CD4-positive, alpha-beta T cell (primary cell): ENCODE data around the gene TTC28. TPM values are rescaled to one million over a fixed set of nuclear protein-coding genes. Genes with fewer than 3 reads are reported as not detected.
A peak's percentile ranks its signal among the peaks of the same experiment; 100 is the strongest.

Experiments used
- ATAC-seq: fragments of 200-7000 bp; cut with Tn5 transposase; one replicate; pipeline ENCODE4 v1.10.0; 2022; ENCODE audit warnings: mild to moderate bottlenecking; ENCODE audit not compliant: poor library complexity
- CTCF ChIA-PET: fragments of 350-600 bp; sonication (Branson Sonifier 250); formaldehyde crosslinking; loops from one replicate; lab custom pipeline; 2021; ENCODE audit warnings: antibody characterized with exemption, inconsistent platforms; lab: Charles Lee
- POLR2A ChIA-PET: fragments of 350-600 bp; sonication (Branson Sonifier 250); formaldehyde crosslinking; loops from one replicate; lab custom pipeline; 2021; ENCODE audit warnings: antibody characterized with exemption, inconsistent platforms; lab: Charles Lee
- DNase-seq, 14 experiments: peaks; one replicate each; pipeline ENCODE4 v3.0.0-alpha.2; 2013 to 2020; ENCODE audit warnings: mixed read lengths in 2 of 14
- H3K27ac ChIP-seq, 2 donors: one replicate each; pipeline versions ENCODE4 v1.5.1 to v1.7.0; 2013; ENCODE audit warnings: low read length in 2 of 2, low read depth in 1 of 2, mild to moderate bottlenecking in 1 of 2
- H3K27me3 ChIP-seq, 2 experiments: 1 replicate in 1 of 2; 2 replicates in 1 of 2; pipeline versions ENCODE4 v1.6.1 to v1.7.0; 2013; ENCODE audit warnings: low read length in 2 of 2, control low read depth in 1 of 2, mild to moderate bottlenecking in 1 of 2, moderate library complexity in 1 of 2; ENCODE audit not compliant: insufficient read depth in 2 of 2, control insufficient read depth in 1 of 2
- H3K36me3 ChIP-seq: one replicate; pipeline ENCODE4 v1.6.1; 2013; ENCODE audit warnings: low read length, control low read depth; ENCODE audit not compliant: insufficient read depth
- H3K4me1 ChIP-seq: one replicate; pipeline ENCODE4 v1.6.1; 2013; ENCODE audit warnings: low read length, control low read depth; ENCODE audit not compliant: insufficient read depth
- H3K4me3 ChIP-seq: one replicate; pipeline ENCODE4 v1.5.1; 2013; ENCODE audit warnings: mild to moderate bottlenecking, low read length, moderate library complexity
- H3K9me3 ChIP-seq, 2 experiments: 1 replicate in 1 of 2; 2 replicates in 1 of 2; pipeline versions ENCODE4 v1.6.1 to v1.7.0; 2013; ENCODE audit warnings: low read length in 2 of 2, mild to moderate bottlenecking in 2 of 2, control low read depth in 1 of 2, moderate library complexity in 1 of 2; ENCODE audit not compliant: control insufficient read depth in 1 of 2, insufficient read depth in 1 of 2
- H3K27ac Mint-ChIP-seq: one replicate; pipeline ENCODE4 v1.8.0; 2020; ENCODE audit warnings: mixed read lengths
- H3K27me3 Mint-ChIP-seq: one replicate; pipeline ENCODE4 v1.8.0; 2021; ENCODE audit warnings: mixed read lengths
- H3K36me3 Mint-ChIP-seq: one replicate; pipeline ENCODE4 v1.8.0; 2021; ENCODE audit warnings: low read depth, mixed read lengths
- H3K4me1 Mint-ChIP-seq: one replicate; pipeline ENCODE4 v1.8.0; 2021; ENCODE audit warnings: low read depth, mixed read lengths
- H3K4me3 Mint-ChIP-seq: one replicate; pipeline ENCODE4 v1.8.0; 2020; ENCODE audit warnings: mild to moderate bottlenecking, mixed read lengths
- H3K9me3 Mint-ChIP-seq: one replicate; pipeline ENCODE4 v1.8.0; 2020; ENCODE audit warnings: mixed read lengths
- CTCF ChIP-seq: fragments of 200-600 bp; IDR thresholded peaks from one replicate; pipeline ENCODE4 v1.8.0; 2022; ENCODE audit warnings: antibody characterized with exemption, mild to moderate bottlenecking
- intact Hi-C, 2 experiments: fragments of 100-400 bp; cut with DNase I in 1 of 2; cut with micrococcal nuclease in 1 of 2; formaldehyde crosslinking; loops; one replicate each; pipeline versions ENCODE4 v1.15.1 to v1.9.0; 2023 to 2025; cut with DNase I, micrococcal nuclease
- total RNA-seq, 174 experiments: library from RNA in 2 of 174; stranded (reverse) in 2 of 174; gene quantifications; one replicate each; pipeline ENCODE4 v1.2.3 and lab custom pipeline; 2021 to 2026

TTC28 gene
- total RNA-seq, 2 experiments from 2014 or later = 4.6 to 5.7 TPM

GRCh38 chr22:28021116-28021997 is 658.3 kb downstream of the TTC28 start:
- POLR2A ChIA-PET = no interaction called here
- H3K36me3 Mint-ChIP-seq = no peaks in the 10 kb centered on the region
- peak in 1 of 14 experiments; percentile 11 for DNase-seq

GRCh38 chr22:28019881-28020861 is 659.5 kb downstream of the TTC28 start:
- Histone ChIP-seq H3K4me1 (peaks cover 6% of the 10 kb centered on the region), H3K9me3 (no peaks in the 10 kb centered on the region), H3K27me3 (no peaks in the 10 kb centered on the region), H3K27ac (no peak overlapping the region), H3K4me3 (no peak overlapping the region), H3K36me3 (no peaks in the 10 kb centered on the region)
- no peak overlapping the region for H3K27ac Mint-ChIP-seq
- no peaks in the 10 kb centered on the region for H3K4me1 Mint-ChIP-seq
- ChIA-PET POLR2A (no interaction called here), CTCF (interaction anchor here (1.0 to 1.6 kb wide), 6 partner anchors 10 to 1021 kb away, joined by 3 to 9 read pairs (median 4); no protein-coding TSS in a partner anchor)
- no peaks in the 10 kb centered on the region for H3K9me3 Mint-ChIP-seq
- H3K27me3 Mint-ChIP-seq = no peaks in the 10 kb centered on the region
- ATAC-seq (peak; percentile 84), DNase-seq (peak; percentile 44 to 74 (median 55))
- intact Hi-C loops = loop anchor here (1.0 to 10.0 kb wide), 6 partner anchors 422 to 1025 kb away; no protein-coding TSS in a partner anchor
- no peak overlapping the region for H3K4me3 Mint-ChIP-seq
- no peaks in the 10 kb centered on the region for H3K36me3 Mint-ChIP-seq
- peak; percentile 87 for TF ChIP-seq CTCF

More at GRCh38 chr22:28021116-28021997, 658.3 kb downstream of the TTC28 start:
- no peaks in the 10 kb centered on the region for H3K36me3 ChIP-seq
- no peak overlapping the region for H3K27ac ChIP-seq
- no peak overlapping the region for H3K4me3 ChIP-seq
- intact Hi-C loops = loop anchor here (2.0 to 10.0 kb wide), 4 partner anchors 421 to 1023 kb away; no protein-coding TSS in a partner anchor
- no peaks in the 10 kb centered on the region for H3K27me3 Mint-ChIP-seq
- H3K9me3 ChIP-seq = no peaks in the 10 kb centered on the region
- TF ChIP-seq CTCF = no peak
- H3K27me3 ChIP-seq = no peaks in the 10 kb centered on the region
- CTCF ChIA-PET = interaction anchor here (1.2 kb wide), 1 partner anchor 574 kb away, joined by 3 read pairs; no protein-coding TSS in a partner anchor
- H3K4me1 Mint-ChIP-seq = no peaks in the 10 kb centered on the region
- no peak overlapping the region for H3K4me3 Mint-ChIP-seq
- no peaks in the 10 kb centered on the region for H3K9me3 Mint-ChIP-seq
- peaks cover 6% of the 10 kb centered on the region for H3K4me1 ChIP-seq
- no peak for ATAC-seq
- no peak overlapping the region for H3K27ac Mint-ChIP-seq

- no peak for TF ChIP-seq CTCF
- intact Hi-C loops = no loop called here
- no peaks in the 10 kb centered on the region for H3K27me3 Mint-ChIP-seq
- DNase-seq = peak in 1 of 14 experiments; percentile 24
- no peaks in the 10 kb centered on the region for H3K9me3 Mint-ChIP-seq
- Histone ChIP-seq H3K36me3 (no peaks in the 10 kb centered on the region), H3K4me1 (peaks cover 6% of the 10 kb centered on the region), H3K27me3 (no peaks in the 10 kb centered on the region), H3K27ac (no peak overlapping the region), H3K4me3 (no peak overlapping the region), H3K9me3 (no peaks in the 10 kb centered on the region)
- H3K36me3 Mint-ChIP-seq = no peaks in the 10 kb centered on the region
- ChIA-PET CTCF (interaction anchor here (0.6 to 1.6 kb wide), 6 partner anchors 9 to 1021 kb away, joined by 3 to 9 read pairs (median 4); no protein-coding TSS in a partner anchor), POLR2A (no interaction called here)
- H3K4me1 Mint-ChIP-seq = no peaks in the 10 kb centered on the region
- ATAC-seq = no peak
- no peak overlapping the region for H3K27ac Mint-ChIP-seq
- no peak overlapping the region for H3K4me3 Mint-ChIP-seq
These were observed 660.3 kb downstream of the TTC28 start for GRCh38 chr22:28019360-28019759.
